Left lung (tissue), 10 donors: ENCODE measurements around the gene RPS27L. TPM values are rescaled to one million over a fixed set of nuclear protein-coding genes. Genes with fewer than 3 reads are reported as not detected.
A peak's percentile ranks its signal among the peaks of the same experiment; 100 is the strongest.
"Not testable (repeated sequence)": the region's sequence is repeated elsewhere in the genome, so short reads cannot be mapped to it uniquely, and the experiment has no call there.

Experiments used
- ATAC-seq: fragments of 200-7000 bp; cut with Tn5 transposase; one replicate; pipeline ENCODE4 v1.9.1; 2020; ENCODE audit warnings: moderate library complexity
- DNase-seq, 4 donors: peaks; one replicate each; pipeline ENCODE4 v3.0.0-alpha.2; 2013 to 2020
- H3K27ac ChIP-seq, 2 donors: fragments of 200-600 bp; sonication (generic) in 1 of 2; one replicate each; pipeline versions ENCODE4 v1.5.0 to v1.8.0; 2020 to 2021
- H3K27me3 ChIP-seq, 2 donors: fragments of 200-600 bp; sonication (generic) in 1 of 2; one replicate each; pipeline versions ENCODE4 v1.5.0 to v1.8.0; 2020 to 2021
- H3K36me3 ChIP-seq, 2 donors: fragments of 200-600 bp; sonication (generic) in 1 of 2; one replicate each; pipeline versions ENCODE4 v1.5.0 to v1.8.0; 2020 to 2021
- H3K4me1 ChIP-seq, 2 donors: fragments of 200-600 bp; one replicate each; pipeline ENCODE4 v1.8.0; 2021
- H3K4me3 ChIP-seq, 2 donors: fragments of 200-600 bp; sonication (generic) in 1 of 2; one replicate each; pipeline versions ENCODE4 v1.5.0 to v1.8.0; 2020 to 2021; ENCODE audit warnings: mild to moderate bottlenecking in 1 of 2
- H3K9me3 ChIP-seq, 2 donors: fragments of 200-600 bp; sonication (generic) in 1 of 2; one replicate each; pipeline versions ENCODE4 v1.5.0 to v1.8.0; 2020 to 2021
- intact Hi-C, 2 donors: fragments of 100-400 bp; cut with DNase I; formaldehyde crosslinking; loops; one replicate each; pipeline versions ENCODE4 v1.11.2 to v1.14.2; 2022
- polyA plus RNA-seq, 6 donors: library from polyadenylated mRNA; unstranded; fragments of 120-200 nt; gene quantifications; one replicate each; pipeline ENCODE4 v1.2.1, GENCODE V29; 2013; ENCODE audit not compliant: insufficient read length in 6 of 6
- total RNA-seq, 2 donors: library from RNA; stranded (reverse); fragmentation: NEBNext Ultra II Directional; extraction: Animal tissue kit (Norgen Biotek cat#: 25700); gene quantifications; one replicate each; pipeline ENCODE4 v1.2.1, GENCODE V29; 2021
- TF ChIP-seq, protein P1 (sequence below), 2 donors: fragments of 200-600 bp; sonication (generic) in 1 of 2; IDR thresholded peaks; one replicate each; pipeline versions ENCODE4 v1.5.0 to v1.8.0; 2021; ENCODE audit warnings: antibody characterized with exemption in 2 of 2
- donor health status: DM: no; HTN: yes; CAD: no.
- donor health status: DM: no; HTN: no; CAD: no.

The RPS27L gene
- total and polyA plus RNA-seq, 8 donors, result 74.8 to 242 (median 82.7) TPM

- H3K27ac ChIP-seq, result no peak overlapping the region
- H3K27me3 ChIP-seq, result no peaks in the 10 kb centered on the region
- no peaks in the 10 kb centered on the region for H3K36me3 ChIP-seq
- no peak for ATAC-seq
- TF ChIP-seq, protein P1, sequence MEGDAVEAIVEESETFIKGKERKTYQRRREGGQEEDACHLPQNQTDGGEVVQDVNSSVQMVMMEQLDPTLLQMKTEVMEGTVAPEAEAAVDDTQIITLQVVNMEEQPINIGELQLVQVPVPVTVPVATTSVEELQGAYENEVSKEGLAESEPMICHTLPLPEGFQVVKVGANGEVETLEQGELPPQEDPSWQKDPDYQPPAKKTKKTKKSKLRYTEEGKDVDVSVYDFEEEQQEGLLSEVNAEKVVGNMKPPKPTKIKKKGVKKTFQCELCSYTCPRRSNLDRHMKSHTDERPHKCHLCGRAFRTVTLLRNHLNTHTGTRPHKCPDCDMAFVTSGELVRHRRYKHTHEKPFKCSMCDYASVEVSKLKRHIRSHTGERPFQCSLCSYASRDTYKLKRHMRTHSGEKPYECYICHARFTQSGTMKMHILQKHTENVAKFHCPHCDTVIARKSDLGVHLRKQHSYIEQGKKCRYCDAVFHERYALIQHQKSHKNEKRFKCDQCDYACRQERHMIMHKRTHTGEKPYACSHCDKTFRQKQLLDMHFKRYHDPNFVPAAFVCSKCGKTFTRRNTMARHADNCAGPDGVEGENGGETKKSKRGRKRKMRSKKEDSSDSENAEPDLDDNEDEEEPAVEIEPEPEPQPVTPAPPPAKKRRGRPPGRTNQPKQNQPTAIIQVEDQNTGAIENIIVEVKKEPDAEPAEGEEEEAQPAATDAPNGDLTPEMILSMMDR (IDR thresholded peaks at IDR 0.05), result no peak
- no peaks in the 10 kb centered on the region for H3K9me3 ChIP-seq
- DNase-seq, result peak in 1 of 4 donors; percentile 19
- H3K4me3 ChIP-seq, result no peak overlapping the region
- intact Hi-C loops, result no loop called here
- H3K4me1 ChIP-seq, result peaks cover 0 to 3% of the 10 kb centered on the region in 2 donors
These were observed 52.5 kb downstream of the RPS27L start for GRCh38 chr15:63104727-63105126.

GRCh38 chr15:63103416-63103815 lies 53.9 kb downstream of the RPS27L start:
- TF ChIP-seq, protein P1 (IDR thresholded peaks at IDR 0.05), result no peak
- Histone ChIP-seq H3K27ac (no peak overlapping the region), H3K36me3 (no peaks in the 10 kb centered on the region), H3K4me3 (no peak overlapping the region), H3K4me1 (peaks cover 0 to 3% of the 10 kb centered on the region in 2 donors), H3K9me3 (no peaks in the 10 kb centered on the region), H3K27me3 (no peaks in the 10 kb centered on the region)
- no peak for ATAC-seq
- DNase-seq, result peak in 2 of 4 donors; percentile 10 to 19
- intact Hi-C loops, result no loop called here

DNA sequence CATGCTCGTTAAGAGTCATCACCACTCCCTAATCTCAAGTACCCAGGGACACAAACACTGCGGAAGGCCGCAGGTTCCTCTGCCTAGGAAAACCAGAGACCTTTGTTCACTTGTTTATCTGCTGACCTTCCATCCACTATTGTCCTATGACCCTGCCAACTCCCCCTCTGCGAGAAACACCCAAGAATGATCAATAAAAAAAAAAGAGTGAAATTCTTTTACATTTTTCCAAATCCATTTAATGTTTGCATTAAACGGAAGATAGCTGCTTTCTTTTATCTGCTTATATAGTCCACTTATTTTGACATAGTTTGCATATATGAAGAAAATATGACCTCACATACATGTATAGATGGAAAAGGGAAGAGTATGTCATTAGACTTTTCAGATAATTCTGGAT lies 57.7 kb downstream of the RPS27L start:
- H3K27ac ChIP-seq, H3K4me1 ChIP-seq, DNase-seq, H3K36me3 ChIP-seq, intact Hi-C loops, H3K9me3 ChIP-seq, H3K27me3 ChIP-seq, ATAC-seq, H3K4me3 ChIP-seq: not testable (repeated sequence)

DNA sequence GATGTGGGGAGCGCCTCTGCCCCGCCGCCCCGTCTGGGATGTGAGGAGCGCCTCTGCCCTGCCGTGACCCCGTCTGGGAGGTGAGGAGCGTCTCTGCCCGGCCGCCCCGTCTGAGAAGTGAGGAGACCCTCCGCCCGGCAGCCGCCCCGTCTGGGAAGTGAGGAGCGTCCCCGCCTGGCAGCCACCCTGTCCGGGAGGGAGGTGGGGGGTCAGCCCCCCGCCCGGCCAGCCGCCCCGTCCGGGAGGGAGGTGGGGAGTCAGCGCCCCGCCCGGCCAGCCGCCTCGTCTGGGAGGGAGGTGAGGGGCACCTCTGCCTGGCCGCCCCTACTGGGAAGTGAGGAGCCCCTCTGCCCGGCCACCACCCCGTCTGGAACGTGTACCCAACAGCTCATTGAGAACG lies 58.4 kb downstream of the RPS27L start:
- H3K4me3 ChIP-seq, H3K4me1 ChIP-seq, H3K36me3 ChIP-seq, ATAC-seq, H3K27ac ChIP-seq, H3K9me3 ChIP-seq, intact Hi-C loops, H3K27me3 ChIP-seq, DNase-seq: not testable (repeated sequence)

Other genes with a start within 250 kb of the RPS27L start
- 100 to 1,000 TPM; 196 to 330 TPM for gene TPM1, start 114.7 kb downstream of the RPS27L start, total RNA-seq
- gene TPM1, start 114.7 kb downstream of the RPS27L start, polyA plus RNA-seq, result 100 to 1,000 TPM; 523 to 681 (median 601) TPM
- gene LACTB, start 35.6 kb downstream of the RPS27L start, total RNA-seq, result 10 to 100 TPM; 28.4 to 41.8 TPM
- gene LACTB, start 35.6 kb downstream of the RPS27L start, polyA plus RNA-seq, result 10 to 100 TPM; 17.9 to 20.8 (median 19.0) TPM
- gene RAB8B, start 32.1 kb upstream of the RPS27L start, total RNA-seq, result 10 to 100 TPM; 45.1 to 60.2 TPM
- gene RAB8B, start 32.1 kb upstream of the RPS27L start, polyA plus RNA-seq, result 10 to 100 TPM; 45.1 to 62.2 (median 57.2) TPM
- 10 to 100 TPM; 24.0 to 32.2 TPM for gene APH1B, start 120.1 kb upstream of the RPS27L start, total RNA-seq
- gene APH1B, start 120.1 kb upstream of the RPS27L start, polyA plus RNA-seq, result 10 to 100 TPM; 26.3 to 30.3 (median 29.4) TPM
- 10 to 100 TPM; 12.2 to 20.5 TPM for gene CA12, start 224.4 kb upstream of the RPS27L start, total RNA-seq
- gene CA12, start 224.4 kb upstream of the RPS27L start, polyA plus RNA-seq, result 1 to 10 TPM; 1.6 to 7.9 (median 3.6) TPM